ENCODE results near the gene RTRAF.

DNA sequence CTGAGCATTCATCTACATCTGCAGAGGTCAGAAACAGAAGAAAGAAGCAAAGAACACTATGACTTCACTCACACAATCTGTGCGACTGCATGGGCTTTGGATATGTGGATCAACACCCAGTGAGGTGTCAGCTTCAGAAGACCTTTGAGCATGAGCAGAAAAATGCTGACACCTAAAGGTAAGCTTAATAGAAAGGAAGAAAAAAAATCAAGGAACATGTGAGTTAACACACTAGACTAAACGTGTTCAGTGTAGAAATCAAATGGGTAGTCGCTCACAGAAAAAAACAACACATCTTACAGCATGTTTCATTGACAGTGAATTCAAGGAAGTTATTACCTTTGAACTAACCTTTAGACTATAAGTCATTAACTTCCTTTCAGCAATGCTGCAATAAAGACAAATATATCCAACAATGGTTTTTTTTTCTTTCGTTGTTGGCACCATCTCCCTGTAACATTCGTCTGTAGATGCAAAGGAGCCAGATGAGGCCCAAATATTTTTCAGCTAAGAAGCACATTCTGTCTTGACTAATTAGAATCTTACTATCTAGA, 30.9 kb downstream of the RTRAF start:
- TF ChIP-seq CTCF (conservative IDR thresholded peaks at IDR 0.05) (no peak), ZFX (IDR thresholded peaks at IDR 0.05) (no peak)
